Loucy (cell line): ENCODE results near the gene NRXN3.

Source experiments
- EZH2phosphoT487 ChIP-seq: fragments of 200-600 bp; IDR thresholded peaks from 2 replicates; pipeline ENCODE4 v1.6.1; 2018; ENCODE audit warnings: antibody characterized with exemption, mild to moderate bottlenecking, moderate library complexity, borderline replicate concordance
- TF ChIP-seq, protein P1 (sequence below): fragments of 200-600 bp; sonication (generic); conservative IDR thresholded peaks from 2 replicates; pipeline ENCODE4 v1.5.1; 2014; ENCODE audit warnings: mild to moderate bottlenecking, antibody characterized with exemption, low read length

DNA sequence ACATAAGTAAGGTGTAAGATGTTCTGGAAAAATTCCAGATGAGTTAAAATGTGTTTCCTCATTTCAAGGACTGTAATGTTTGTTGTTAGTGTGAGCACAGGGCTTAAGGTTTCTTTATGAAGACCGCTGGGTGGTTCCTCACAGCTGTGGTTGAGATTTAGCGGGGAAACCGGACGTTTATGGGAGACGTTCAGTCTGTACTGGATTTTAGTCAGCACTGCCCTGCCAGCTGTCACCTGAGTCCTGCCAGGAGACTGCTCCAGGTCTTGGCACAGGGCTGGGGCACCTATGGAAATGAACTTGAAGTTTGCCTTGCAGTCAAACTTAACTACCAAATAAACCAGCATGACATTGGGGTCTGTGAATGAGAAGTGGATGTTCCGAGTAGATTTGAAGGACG, 1485.9 kb downstream of the NRXN3 start:
- TF ChIP-seq, protein P1, sequence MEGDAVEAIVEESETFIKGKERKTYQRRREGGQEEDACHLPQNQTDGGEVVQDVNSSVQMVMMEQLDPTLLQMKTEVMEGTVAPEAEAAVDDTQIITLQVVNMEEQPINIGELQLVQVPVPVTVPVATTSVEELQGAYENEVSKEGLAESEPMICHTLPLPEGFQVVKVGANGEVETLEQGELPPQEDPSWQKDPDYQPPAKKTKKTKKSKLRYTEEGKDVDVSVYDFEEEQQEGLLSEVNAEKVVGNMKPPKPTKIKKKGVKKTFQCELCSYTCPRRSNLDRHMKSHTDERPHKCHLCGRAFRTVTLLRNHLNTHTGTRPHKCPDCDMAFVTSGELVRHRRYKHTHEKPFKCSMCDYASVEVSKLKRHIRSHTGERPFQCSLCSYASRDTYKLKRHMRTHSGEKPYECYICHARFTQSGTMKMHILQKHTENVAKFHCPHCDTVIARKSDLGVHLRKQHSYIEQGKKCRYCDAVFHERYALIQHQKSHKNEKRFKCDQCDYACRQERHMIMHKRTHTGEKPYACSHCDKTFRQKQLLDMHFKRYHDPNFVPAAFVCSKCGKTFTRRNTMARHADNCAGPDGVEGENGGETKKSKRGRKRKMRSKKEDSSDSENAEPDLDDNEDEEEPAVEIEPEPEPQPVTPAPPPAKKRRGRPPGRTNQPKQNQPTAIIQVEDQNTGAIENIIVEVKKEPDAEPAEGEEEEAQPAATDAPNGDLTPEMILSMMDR = no peak
- no peak for TF ChIP-seq EZH2phosphoT487
